ENCODE results near the gene USP20.

DNA sequence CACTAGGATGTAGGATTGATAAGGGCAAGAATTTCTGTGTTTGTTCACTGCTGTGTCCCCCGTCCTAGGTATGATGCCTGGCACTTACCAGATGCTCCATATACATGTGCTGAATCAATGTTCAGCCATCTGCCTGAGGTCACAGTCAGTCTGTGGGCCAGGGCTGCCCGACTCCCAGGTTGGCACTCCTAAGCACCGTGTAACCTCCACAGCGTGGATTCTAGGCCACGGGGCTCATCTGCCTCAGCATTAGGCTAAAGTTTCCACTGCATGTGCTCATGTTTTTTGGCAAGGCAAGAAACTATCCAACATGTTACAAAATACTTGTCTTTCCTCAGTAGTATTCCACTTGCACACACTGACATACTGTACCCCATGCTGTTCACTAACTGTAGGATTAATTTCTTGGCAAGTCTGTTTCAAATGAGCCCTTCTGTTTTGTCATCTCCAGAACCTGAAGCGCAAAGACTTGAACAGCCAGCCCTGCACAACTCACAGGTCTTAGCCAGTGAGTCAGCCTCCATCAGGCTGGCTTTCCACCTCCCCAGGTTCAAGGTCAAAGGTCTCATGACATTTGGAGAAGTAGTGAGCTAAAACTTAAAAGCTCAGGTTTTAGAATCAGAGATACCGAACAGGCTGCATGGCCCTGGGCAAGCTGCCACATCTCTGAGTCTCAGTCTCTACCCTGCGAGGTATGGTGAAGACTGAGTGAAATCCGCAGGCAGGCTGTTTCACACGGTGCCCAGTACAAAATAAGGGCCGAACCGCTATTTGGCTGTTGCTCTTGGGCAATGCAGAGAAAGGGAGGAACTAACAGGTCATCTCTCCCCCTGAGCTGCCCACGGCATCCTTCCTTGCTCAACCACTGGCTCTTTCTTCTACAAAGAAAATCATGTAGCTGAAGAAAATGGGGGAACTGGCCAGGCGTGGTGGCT lies 18.5 kb upstream of the USP20 start:
- TF ChIP-seq ZNF776 (tag by site-specific recombination; IDR thresholded peaks at IDR 0.05; ENCODE audit: borderline replicate concordance): no peak
- TF ChIP-seq, protein P1, sequence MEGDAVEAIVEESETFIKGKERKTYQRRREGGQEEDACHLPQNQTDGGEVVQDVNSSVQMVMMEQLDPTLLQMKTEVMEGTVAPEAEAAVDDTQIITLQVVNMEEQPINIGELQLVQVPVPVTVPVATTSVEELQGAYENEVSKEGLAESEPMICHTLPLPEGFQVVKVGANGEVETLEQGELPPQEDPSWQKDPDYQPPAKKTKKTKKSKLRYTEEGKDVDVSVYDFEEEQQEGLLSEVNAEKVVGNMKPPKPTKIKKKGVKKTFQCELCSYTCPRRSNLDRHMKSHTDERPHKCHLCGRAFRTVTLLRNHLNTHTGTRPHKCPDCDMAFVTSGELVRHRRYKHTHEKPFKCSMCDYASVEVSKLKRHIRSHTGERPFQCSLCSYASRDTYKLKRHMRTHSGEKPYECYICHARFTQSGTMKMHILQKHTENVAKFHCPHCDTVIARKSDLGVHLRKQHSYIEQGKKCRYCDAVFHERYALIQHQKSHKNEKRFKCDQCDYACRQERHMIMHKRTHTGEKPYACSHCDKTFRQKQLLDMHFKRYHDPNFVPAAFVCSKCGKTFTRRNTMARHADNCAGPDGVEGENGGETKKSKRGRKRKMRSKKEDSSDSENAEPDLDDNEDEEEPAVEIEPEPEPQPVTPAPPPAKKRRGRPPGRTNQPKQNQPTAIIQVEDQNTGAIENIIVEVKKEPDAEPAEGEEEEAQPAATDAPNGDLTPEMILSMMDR (tag by site-specific recombination; IDR thresholded peaks at IDR 0.05): no peak
- no peak for TF ChIP-seq ZNF274 (IDR thresholded peaks at IDR 0.05; ENCODE audit: low read length)
- TF ChIP-seq ZNF274 (tag by site-specific recombination; IDR thresholded peaks at IDR 0.05; ENCODE audit: borderline replicate concordance): no peak
- no peak for TF ChIP-seq ZEB2 (tag by site-specific recombination; IDR thresholded peaks at IDR 0.05)
- no peak for TF ChIP-seq ZNF623 (tag by site-specific recombination; IDR thresholded peaks at IDR 0.05)
- no peak for TF ChIP-seq TRIM28 (IDR thresholded peaks at IDR 0.05; ENCODE audit: borderline replicate concordance, low read length)
- no peak for TF ChIP-seq ZBTB10 (tag by site-specific recombination; IDR thresholded peaks at IDR 0.05)
- TF ChIP-seq ZNF530 (tag by site-specific recombination; IDR thresholded peaks at IDR 0.05; ENCODE audit: low read depth): no peak

Measured in HEK293 (cell line).